ENCODE results near the gene TGFBR3L.

The TGFBR3L gene

DNA sequence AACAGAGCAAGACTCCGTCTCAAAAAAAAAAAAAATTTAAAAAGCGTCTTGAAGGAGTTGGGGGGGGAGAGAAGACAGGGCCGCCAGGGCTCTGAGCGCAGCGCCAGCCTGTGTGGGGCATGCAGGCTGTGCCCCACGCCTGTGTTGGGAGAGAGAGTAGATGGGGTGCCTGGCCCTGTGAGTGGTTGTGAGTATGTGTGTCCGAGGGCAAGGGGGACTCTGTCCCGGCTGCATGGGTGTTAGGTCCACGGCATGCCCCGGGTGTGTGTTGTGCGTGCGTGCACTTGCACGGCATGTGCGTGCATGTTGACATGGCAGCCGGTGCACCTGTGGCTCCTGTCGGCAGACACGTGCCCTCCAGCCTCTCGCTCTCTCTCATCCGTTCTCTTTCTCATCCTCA lies 7.5 kb upstream of the TGFBR3L start:
- H3K27ac ChIP-seq (ENCODE audit: low read length) = no peak overlapping the region
- peaks cover 21 to 25% of the 10 kb centered on the region in 2 donors for H3K36me3 ChIP-seq (ENCODE audit: control insufficient read depth in 2 of 2, insufficient read depth in 2 of 2, low read length in 2 of 2)
- H3K9me3 ChIP-seq (ENCODE audit: control insufficient read depth in 2 of 2, low read length in 2 of 2) = no peaks in the 10 kb centered on the region
- H3K27me3 ChIP-seq (ENCODE audit: control insufficient read depth in 1 of 2, insufficient read depth in 2 of 2, low read length in 2 of 2) = no peaks in the 10 kb centered on the region
- H3K4me1 ChIP-seq (ENCODE audit: control insufficient read depth, insufficient read depth, low read length) = peaks cover 39% of the 10 kb centered on the region
- H3K4me3 ChIP-seq (ENCODE audit: low read length in 2 of 2) = no peak overlapping the region
- H3K9ac ChIP-seq (ENCODE audit: low read length in 2 of 2) = no peak overlapping the region

DNA sequence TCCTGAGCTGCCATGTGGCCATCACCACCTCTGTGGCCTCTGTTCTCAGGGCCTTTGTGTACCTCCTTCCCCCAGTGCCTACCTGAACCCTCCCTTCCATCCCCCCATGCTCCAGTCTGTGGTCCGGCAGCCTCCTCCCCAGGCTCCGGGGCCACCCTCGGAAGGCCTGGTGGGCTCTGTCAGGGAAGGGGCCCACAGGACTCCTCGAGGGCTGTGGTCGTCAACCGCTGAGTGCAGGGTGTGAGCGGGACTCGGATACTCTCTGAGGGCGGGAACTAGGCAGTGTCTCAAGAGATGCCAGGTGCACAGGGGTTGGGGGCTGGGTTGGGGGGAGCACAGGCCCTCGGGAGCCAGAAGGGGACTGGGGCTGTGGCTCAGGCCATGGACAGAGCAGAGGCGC lies 7.1 kb upstream of the TGFBR3L start:
- Histone ChIP-seq H3K9ac (ENCODE audit: low read length in 2 of 2) (no peak overlapping the region), H3K27ac (ENCODE audit: low read length) (no peak overlapping the region), H3K9me3 (ENCODE audit: control insufficient read depth in 2 of 2, low read length in 2 of 2) (no peaks in the 10 kb centered on the region), H3K4me3 (ENCODE audit: low read length in 2 of 2) (no peak overlapping the region), H3K36me3 (ENCODE audit: control insufficient read depth in 2 of 2, insufficient read depth in 2 of 2, low read length in 2 of 2) (peaks cover 24 to 27% of the 10 kb centered on the region in 2 donors), H3K4me1 (ENCODE audit: control insufficient read depth, insufficient read depth, low read length) (peaks cover 39% of the 10 kb centered on the region), H3K27me3 (ENCODE audit: control insufficient read depth in 1 of 2, insufficient read depth in 2 of 2, low read length in 2 of 2) (no peaks in the 10 kb centered on the region)

DNA sequence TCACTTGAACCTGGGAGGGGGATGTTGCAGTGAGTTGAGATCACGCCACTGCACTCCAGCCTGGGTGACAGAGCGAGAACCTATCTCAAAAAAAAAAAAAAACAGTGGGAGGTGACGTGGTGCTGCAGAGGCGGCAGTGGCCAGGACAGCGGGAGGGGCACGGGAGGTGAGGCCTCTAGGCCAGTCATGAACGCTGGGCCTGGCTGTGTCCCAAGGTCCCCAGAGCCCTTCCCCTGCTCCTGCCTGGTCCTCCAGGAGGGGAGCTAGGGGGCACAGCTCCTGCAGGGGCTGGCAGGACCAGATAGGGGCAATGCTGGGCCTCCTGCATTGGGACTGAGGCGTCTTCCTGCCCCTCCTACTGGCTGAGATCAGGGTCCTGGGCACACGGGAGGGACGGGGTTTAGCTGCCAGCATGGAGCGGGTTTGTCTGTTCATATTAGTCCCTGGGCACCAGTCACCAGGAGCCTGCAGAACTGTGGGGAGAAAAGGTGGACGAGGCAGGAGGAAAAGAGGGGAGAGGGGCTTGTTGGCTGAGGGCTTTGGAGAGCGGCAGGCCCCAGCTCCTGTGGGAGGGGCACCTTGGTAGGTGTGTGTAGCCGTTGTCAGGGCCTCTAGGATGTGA lies 6.4 kb upstream of the TGFBR3L start:
- no peak overlapping the region for H3K9ac ChIP-seq (ENCODE audit: low read length in 2 of 2)
- peaks cover 35% of the 10 kb centered on the region for H3K4me1 ChIP-seq (ENCODE audit: control insufficient read depth, insufficient read depth, low read length)
- H3K27me3 ChIP-seq (ENCODE audit: control insufficient read depth in 1 of 2, insufficient read depth in 2 of 2, low read length in 2 of 2) = no peaks in the 10 kb centered on the region
- peaks cover 27 to 30% of the 10 kb centered on the region in 2 donors for H3K36me3 ChIP-seq (ENCODE audit: control insufficient read depth in 2 of 2, insufficient read depth in 2 of 2, low read length in 2 of 2)
- H3K27ac ChIP-seq (ENCODE audit: low read length) = no peak overlapping the region
- no peaks in the 10 kb centered on the region for H3K9me3 ChIP-seq (ENCODE audit: control insufficient read depth in 2 of 2, low read length in 2 of 2)
- H3K4me3 ChIP-seq (ENCODE audit: low read length in 2 of 2) = no peak overlapping the region

DNA sequence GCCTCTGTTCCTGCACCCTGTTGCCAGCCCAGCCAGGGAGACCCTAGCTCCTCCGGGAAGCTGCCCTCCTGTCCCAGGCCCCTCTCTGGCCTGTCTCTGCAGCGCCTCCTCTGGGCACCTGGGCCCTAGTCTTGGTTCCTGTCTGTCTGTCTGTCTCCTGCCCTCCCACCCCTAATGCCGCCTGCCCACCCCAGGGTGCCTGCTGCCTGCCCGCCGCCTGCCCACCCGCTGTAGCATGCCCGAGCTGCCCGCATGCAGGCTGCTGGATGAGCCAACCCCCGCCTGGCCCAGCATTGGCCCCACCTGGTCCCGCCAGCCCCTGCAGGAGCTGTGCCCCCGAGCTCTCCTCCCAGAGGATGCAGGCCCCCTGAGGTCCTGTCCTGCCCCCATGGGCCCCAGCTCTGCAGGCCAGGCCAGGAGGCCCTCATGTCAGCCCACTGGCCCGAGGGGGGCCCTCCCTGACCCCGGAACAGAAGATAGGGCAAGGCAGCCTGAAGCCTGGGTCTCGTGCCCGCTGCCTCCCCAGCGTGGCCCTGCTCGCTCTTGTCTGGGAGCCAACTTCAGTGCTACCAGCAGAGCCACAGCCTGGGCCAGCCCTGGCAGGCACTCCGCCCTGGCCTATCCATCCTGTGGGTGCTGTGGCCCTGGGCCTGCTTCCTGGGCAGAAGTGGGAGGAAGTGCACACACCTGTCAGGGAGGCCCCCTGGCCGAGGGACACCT lies 5.7 kb upstream of the TGFBR3L start:
- Histone ChIP-seq H3K4me1 (ENCODE audit: control insufficient read depth, insufficient read depth, low read length) (peaks cover 34% of the 10 kb centered on the region), H3K27ac (ENCODE audit: low read length) (no peak overlapping the region)

DNA sequence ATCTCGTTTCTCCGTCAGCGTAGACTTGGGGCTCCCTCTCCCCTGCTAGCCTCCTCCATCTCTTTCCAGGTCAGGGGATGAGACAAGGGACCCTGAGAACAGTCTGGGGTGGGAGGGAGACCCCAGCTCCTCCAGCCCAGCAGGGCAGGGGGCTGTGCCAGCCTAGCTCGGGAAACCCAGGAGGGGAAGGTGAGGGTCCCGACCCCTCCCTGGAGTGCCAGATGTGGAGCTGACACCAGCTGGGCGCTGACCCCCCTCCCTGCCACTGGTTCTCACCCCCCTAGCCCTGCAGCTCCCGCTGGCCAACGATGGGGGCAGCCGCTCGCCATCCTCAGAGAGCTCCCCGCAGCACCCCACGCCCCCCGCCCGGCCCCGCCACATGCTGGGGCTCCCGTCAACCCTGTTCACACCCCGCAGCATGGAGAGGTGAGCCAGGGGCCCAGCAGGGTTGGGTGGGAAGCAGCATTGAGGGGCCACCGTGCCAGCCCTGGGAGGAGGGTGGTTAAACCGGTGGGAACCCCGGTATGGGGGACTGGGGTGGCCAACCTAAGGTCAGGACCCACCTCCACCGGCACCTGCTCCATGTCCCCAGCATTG lies 5.1 kb upstream of the TGFBR3L start:
- H3K4me3 ChIP-seq (ENCODE audit: low read length in 2 of 2) = no peak overlapping the region
- H3K4me1 ChIP-seq (ENCODE audit: control insufficient read depth, insufficient read depth, low read length) = peaks cover 30% of the 10 kb centered on the region
- H3K9ac ChIP-seq (ENCODE audit: low read length in 2 of 2) = no peak overlapping the region
- H3K27ac ChIP-seq (ENCODE audit: low read length) = no peak overlapping the region
- peaks cover 27 to 30% of the 10 kb centered on the region in 2 donors for H3K36me3 ChIP-seq (ENCODE audit: control insufficient read depth in 2 of 2, insufficient read depth in 2 of 2, low read length in 2 of 2)
- no peaks in the 10 kb centered on the region for H3K27me3 ChIP-seq (ENCODE audit: control insufficient read depth in 1 of 2, insufficient read depth in 2 of 2, low read length in 2 of 2)
- no peaks in the 10 kb centered on the region for H3K9me3 ChIP-seq (ENCODE audit: control insufficient read depth in 2 of 2, low read length in 2 of 2)

More for the DNA sequence above, 5.7 kb upstream of the TGFBR3L start:
- H3K9ac ChIP-seq (ENCODE audit: low read length in 2 of 2) = no peak overlapping the region
- no peaks in the 10 kb centered on the region for H3K9me3 ChIP-seq (ENCODE audit: control insufficient read depth in 2 of 2, low read length in 2 of 2)
- H3K36me3 ChIP-seq (ENCODE audit: control insufficient read depth in 2 of 2, insufficient read depth in 2 of 2, low read length in 2 of 2) = peaks cover 27 to 30% of the 10 kb centered on the region in 2 donors
- no peaks in the 10 kb centered on the region for H3K27me3 ChIP-seq (ENCODE audit: control insufficient read depth in 1 of 2, insufficient read depth in 2 of 2, low read length in 2 of 2)
- no peak overlapping the region for H3K4me3 ChIP-seq (ENCODE audit: low read length in 2 of 2)

DNA sequence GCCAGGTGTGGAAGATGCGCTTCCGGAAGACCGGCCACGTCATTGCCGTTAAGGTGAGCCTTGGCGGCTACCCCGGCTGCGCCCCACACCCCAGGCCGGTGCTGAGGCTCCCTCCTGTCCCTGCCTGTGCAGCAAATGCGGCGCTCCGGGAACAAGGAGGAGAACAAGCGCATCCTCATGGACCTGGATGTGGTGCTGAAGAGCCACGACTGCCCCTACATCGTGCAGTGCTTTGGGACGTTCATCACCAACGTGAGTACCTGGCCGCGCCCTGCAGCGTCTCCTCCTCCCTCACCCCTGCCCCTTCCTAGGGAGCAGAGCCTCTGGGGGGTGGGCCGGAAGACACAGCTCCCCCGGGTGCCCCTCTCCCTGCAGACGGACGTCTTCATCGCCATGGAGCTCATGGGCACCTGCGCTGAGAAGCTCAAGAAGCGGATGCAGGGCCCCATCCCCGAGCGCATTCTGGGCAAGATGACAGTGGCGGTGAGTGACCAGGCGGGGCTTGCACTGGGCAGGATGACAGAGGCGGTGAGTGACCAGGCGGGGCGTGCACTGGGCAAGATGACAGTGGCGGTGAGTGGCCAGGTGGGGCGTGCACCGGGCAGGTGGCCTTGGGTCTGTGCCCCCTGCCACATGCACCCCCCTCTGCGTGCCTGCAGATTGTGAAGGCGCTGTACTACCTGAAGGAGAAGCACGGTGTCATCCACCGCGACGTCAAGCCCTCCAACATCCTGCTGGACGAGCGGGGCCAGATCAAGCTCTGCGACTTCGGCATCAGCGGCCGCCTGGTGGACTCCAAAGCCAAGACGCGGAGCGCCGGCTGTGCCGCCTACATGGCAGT lies 4.1 kb upstream of the TGFBR3L start:
- Histone ChIP-seq H3K27me3 (ENCODE audit: control insufficient read depth in 1 of 2, insufficient read depth in 2 of 2, low read length in 2 of 2) (peaks cover 3 to 4% of the 10 kb centered on the region in 2 donors), H3K36me3 (ENCODE audit: control insufficient read depth in 2 of 2, insufficient read depth in 2 of 2, low read length in 2 of 2) (peaks cover 27 to 30% of the 10 kb centered on the region in 2 donors), H3K27ac (ENCODE audit: low read length) (no peak overlapping the region), H3K9me3 (ENCODE audit: control insufficient read depth in 2 of 2, low read length in 2 of 2) (no peaks in the 10 kb centered on the region), H3K9ac (ENCODE audit: low read length in 2 of 2) (no peak overlapping the region), H3K4me1 (ENCODE audit: control insufficient read depth, insufficient read depth, low read length) (peaks cover 21% of the 10 kb centered on the region), H3K4me3 (ENCODE audit: low read length in 2 of 2) (no peak overlapping the region)

DNA sequence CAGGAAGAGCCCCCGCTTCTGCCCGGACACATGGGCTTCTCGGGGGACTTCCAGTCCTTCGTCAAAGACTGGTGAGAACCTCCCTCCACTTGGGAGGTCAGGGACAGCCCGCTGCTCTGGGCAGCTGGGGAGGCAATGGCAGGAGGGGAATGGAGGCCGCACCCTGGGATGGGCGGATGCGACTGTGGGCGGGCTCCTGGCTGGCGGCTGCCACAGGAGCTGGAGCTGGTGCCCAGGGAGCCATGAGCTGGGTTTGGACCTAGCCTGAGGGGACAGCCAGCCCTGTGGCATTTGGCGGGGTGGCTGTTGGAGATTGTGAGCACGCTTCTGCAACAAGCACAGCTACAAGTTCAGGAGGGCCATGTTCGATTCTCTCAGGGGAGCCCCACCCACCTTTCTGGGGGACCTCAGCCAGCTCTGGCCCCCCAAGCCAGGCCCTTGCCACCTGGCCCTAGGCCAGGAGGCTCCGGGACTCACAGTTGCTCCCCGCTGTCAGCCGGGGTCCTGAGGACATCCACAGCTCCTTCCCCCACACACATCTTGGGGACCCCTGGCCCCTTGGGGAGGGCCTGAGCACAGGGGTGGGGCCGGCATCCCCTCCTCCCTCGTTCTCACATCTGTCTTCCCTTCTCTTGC lies 3.0 kb upstream of the TGFBR3L start:
- Histone ChIP-seq H3K9ac (ENCODE audit: low read length in 2 of 2) (no peak overlapping the region), H3K36me3 (ENCODE audit: control insufficient read depth in 2 of 2, insufficient read depth in 2 of 2, low read length in 2 of 2) (peaks cover 23 to 28% of the 10 kb centered on the region in 2 donors), H3K27me3 (ENCODE audit: control insufficient read depth in 1 of 2, insufficient read depth in 2 of 2, low read length in 2 of 2) (peaks cover 9 to 15% of the 10 kb centered on the region in 2 donors), H3K4me3 (ENCODE audit: low read length in 2 of 2) (no peak overlapping the region), H3K27ac (ENCODE audit: low read length) (no peak overlapping the region), H3K4me1 (ENCODE audit: control insufficient read depth, insufficient read depth, low read length) (peaks cover 24% of the 10 kb centered on the region), H3K9me3 (ENCODE audit: control insufficient read depth in 2 of 2, low read length in 2 of 2) (no peaks in the 10 kb centered on the region)

DNA sequence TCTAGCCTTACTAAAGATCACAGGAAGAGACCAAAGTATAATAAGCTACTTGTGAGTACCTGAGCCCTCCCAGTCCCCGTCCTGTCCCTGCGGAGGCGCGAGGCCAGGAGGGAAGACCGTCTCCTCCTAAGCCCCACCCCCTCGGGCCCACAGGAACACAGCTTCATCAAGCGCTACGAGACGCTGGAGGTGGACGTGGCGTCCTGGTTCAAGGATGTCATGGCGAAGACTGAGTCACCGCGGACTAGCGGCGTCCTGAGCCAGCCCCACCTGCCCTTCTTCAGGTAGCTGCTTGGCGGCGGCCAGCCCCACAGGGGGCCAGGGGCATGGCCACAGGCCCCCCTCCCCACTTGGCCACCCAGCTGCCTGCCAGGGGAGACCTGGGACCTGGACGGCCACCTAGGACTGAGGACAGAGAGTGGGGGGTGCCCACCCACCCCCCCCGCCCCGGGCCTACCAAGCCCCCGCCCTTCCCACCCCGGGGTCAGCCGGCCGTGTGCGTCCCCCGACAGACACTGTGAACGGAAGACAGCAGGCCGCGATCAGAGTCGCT lies 2.4 kb upstream of the TGFBR3L start:
- H3K27me3 ChIP-seq (ENCODE audit: control insufficient read depth in 1 of 2, insufficient read depth in 2 of 2, low read length in 2 of 2) = peaks cover 12 to 21% of the 10 kb centered on the region in 2 donors
- peaks cover 23 to 26% of the 10 kb centered on the region in 2 donors for H3K36me3 ChIP-seq (ENCODE audit: control insufficient read depth in 2 of 2, insufficient read depth in 2 of 2, low read length in 2 of 2)
- no peak overlapping the region for H3K27ac ChIP-seq (ENCODE audit: low read length)
- no peaks in the 10 kb centered on the region for H3K9me3 ChIP-seq (ENCODE audit: control insufficient read depth in 2 of 2, low read length in 2 of 2)
- no peak overlapping the region for H3K9ac ChIP-seq (ENCODE audit: low read length in 2 of 2)
- H3K4me3 ChIP-seq (ENCODE audit: low read length in 2 of 2) = no peak overlapping the region
- H3K4me1 ChIP-seq (ENCODE audit: control insufficient read depth, insufficient read depth, low read length) = peaks cover 28% of the 10 kb centered on the region

DNA sequence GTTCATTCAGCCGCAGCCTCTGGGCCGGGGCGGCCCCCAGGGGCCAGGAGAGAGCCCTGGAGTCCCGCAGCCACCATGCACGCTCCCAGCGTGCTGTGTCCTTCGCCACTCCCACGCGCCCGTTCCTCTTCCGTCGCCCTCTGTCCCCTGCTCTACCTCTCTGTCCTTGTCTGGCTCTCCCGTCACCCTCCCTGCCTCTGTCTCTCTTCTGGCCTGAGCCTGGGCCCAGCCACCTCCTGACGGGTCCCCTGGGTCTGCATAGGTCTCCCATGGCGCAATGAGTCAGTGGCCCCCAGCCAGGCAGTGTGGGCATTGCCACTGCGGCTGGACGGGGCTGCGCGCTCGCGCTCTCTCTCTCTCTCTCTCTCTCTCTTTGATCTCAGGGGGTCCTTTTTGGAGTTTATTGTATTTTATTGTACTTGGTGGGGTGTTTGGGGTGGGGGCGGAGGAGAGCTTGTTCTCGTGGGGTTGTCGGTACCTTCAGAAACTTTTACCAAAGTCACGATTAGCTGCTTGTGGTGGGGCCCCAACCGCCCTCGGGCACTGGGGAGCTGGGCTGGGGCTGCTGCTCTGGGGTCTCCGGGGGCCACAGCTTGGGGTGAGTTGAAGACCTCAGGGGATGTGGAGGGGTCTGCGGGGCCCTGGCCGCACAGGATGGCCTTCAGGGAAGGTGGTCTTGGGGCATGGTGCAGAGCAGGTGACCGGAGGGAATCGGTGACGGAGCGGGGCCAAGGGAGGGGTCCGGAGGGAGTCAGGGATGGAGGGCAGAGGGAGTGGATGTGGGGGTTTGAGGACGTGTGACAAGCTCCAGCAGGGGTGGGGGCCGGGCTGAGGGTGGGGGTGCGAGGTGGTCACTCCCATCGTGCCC lies 1.7 kb upstream of the TGFBR3L start:
- Histone ChIP-seq H3K4me1 (ENCODE audit: control insufficient read depth, insufficient read depth, low read length) (peaks cover 31% of the 10 kb centered on the region), H3K27ac (ENCODE audit: low read length) (no peak overlapping the region), H3K9ac (ENCODE audit: low read length in 2 of 2) (no peak overlapping the region), H3K36me3 (ENCODE audit: control insufficient read depth in 2 of 2, insufficient read depth in 2 of 2, low read length in 2 of 2) (peaks cover 23 to 26% of the 10 kb centered on the region in 2 donors), H3K4me3 (ENCODE audit: low read length in 2 of 2) (no peak overlapping the region), H3K27me3 (ENCODE audit: control insufficient read depth in 1 of 2, insufficient read depth in 2 of 2, low read length in 2 of 2) (peaks cover 14 to 28% of the 10 kb centered on the region in 2 donors), H3K9me3 (ENCODE audit: control insufficient read depth in 2 of 2, low read length in 2 of 2) (no peaks in the 10 kb centered on the region)
